ENCODE measurements around the gene RNF14. TPM values are rescaled to one million over a fixed set of nuclear protein-coding genes. Genes with fewer than 3 reads are reported as not detected.

Gene RNF14
- total and polyA plus RNA-seq, 9 of the 15 experiments (the other 6 are each of a cell fraction or from before 2014, with no cell fraction given): 36.3 to 140 (median 75.1) TPM

DNA sequence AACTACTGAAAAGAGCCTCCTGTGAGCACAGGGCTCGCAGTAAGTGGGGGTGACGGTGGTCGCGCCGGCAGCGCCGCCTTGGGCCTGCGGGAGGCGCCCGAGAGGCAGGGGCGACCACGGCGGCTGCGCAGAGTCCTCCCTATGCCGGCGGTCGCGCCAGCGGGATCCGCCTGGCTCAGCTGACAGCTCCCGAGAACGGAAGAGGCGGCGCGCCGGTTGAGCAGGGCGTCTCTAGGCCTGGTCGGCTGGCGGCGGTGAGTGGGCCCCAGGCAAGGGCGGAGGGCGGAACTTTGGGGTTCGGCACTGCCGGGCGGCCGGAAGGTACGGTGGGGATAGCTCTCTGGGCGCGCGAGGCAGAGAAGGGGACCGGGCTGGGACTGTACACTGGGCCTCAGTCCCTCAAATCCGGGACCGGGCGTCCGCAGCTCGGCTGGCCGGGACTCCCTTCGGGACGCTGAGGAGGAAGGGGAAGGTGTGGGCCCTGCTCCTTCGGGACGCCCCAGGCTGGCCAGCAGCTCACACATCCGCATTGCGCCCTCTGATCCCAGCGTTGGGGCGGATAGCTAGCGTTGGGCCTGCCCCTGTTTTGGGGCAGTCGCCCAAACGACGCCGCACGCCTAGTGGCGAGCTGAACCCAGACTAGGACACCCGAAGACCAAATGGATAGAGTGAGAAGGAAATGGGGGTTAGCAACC is at the start of gene RNF14 (continued):
- TF ChIP-seq, protein P1, sequence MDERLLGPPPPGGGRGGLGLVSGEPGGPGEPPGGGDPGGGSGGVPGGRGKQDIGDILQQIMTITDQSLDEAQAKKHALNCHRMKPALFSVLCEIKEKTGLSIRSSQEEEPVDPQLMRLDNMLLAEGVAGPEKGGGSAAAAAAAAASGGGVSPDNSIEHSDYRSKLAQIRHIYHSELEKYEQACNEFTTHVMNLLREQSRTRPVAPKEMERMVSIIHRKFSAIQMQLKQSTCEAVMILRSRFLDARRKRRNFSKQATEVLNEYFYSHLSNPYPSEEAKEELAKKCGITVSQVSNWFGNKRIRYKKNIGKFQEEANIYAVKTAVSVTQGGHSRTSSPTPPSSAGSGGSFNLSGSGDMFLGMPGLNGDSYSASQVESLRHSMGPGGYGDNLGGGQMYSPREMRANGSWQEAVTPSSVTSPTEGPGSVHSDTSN (CRISPR knock-in tag; IDR thresholded peaks at IDR 0.05; ENCODE audit: low read depth): peak; percentile 32; the same call in 1 of the 2 replicates
- TF ChIP-seq, protein P1 (tag; conservative IDR thresholded peaks at IDR 0.05; ENCODE audit: low read depth): no peak
- peak; percentile 85 for TF ChIP-seq TAF9B (IDR thresholded peaks at IDR 0.05; ENCODE audit: partially characterized antibody)
- TF ChIP-seq FOXK2 (conservative IDR thresholded peaks at IDR 0.05 in 1 of 2, IDR thresholded peaks at IDR 0.05 in 1 of 2; ENCODE audit: low read depth in 2 of 2): no peak
- peak; percentile 70 for TF ChIP-seq SAP30 (IDR thresholded peaks at IDR 0.05; ENCODE audit: borderline replicate concordance, insufficient read depth, low read depth, low read length, poor library complexity, severe bottlenecking)
- 0 out of 4 replicates have a peak, but pooled peaks have one; percentile 33 to 62 for TF ChIP-seq TEAD1 (CRISPR knock-in tag; IDR thresholded peaks at IDR 0.05)
- peak; percentile 78; the same call in 1 of the 2 replicates for TF ChIP-seq ZNF717 (CRISPR knock-in tag; IDR thresholded peaks at IDR 0.05)
- no peak for TF ChIP-seq SRSF9 (IDR thresholded peaks at IDR 0.05; ENCODE audit: borderline replicate concordance, low read depth, low read length)
- TF ChIP-seq ELF2 (CRISPR knock-in tag; IDR thresholded peaks at IDR 0.05): peak; percentile 73; the same call in 1 of the 2 replicates
- TF ChIP-seq, protein P2, sequence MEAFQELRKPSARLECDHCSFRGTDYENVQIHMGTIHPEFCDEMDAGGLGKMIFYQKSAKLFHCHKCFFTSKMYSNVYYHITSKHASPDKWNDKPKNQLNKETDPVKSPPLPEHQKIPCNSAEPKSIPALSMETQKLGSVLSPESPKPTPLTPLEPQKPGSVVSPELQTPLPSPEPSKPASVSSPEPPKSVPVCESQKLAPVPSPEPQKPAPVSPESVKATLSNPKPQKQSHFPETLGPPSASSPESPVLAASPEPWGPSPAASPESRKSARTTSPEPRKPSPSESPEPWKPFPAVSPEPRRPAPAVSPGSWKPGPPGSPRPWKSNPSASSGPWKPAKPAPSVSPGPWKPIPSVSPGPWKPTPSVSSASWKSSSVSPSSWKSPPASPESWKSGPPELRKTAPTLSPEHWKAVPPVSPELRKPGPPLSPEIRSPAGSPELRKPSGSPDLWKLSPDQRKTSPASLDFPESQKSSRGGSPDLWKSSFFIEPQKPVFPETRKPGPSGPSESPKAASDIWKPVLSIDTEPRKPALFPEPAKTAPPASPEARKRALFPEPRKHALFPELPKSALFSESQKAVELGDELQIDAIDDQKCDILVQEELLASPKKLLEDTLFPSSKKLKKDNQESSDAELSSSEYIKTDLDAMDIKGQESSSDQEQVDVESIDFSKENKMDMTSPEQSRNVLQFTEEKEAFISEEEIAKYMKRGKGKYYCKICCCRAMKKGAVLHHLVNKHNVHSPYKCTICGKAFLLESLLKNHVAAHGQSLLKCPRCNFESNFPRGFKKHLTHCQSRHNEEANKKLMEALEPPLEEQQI (IDR thresholded peaks at IDR 0.05): no peak
- TF ChIP-seq SP2 (IDR thresholded peaks at IDR 0.05; ENCODE audit: extremely low read depth, low read depth, low read length, poor library complexity, severe bottlenecking): no peak
- TF ChIP-seq SRSF7 (optimal IDR thresholded peaks at IDR 0.05; ENCODE audit: low read depth, low read length): no peak
- no peak for TF ChIP-seq SETDB1 (IDR thresholded peaks at IDR 0.05; ENCODE audit: low read length)

All from K562 (cell line).